Measurements from ENCODE around the gene WNT1.

Gene WNT1

GRCh38 chr12:48981757-48982157 lies 3.6 kb downstream of the WNT1 start:
- no peak for DNase-seq

GRCh38 chr12:48982397-48983080 lies 4.4 kb downstream of the WNT1 start:
- DNase-seq = no peak

- DNase-seq = no peak
Observed at GRCh38 chr12:48985475-48985897, 7.4 kb downstream of the WNT1 start.

- DNase-seq = no peak
Observed at GRCh38 chr12:48985901-48986300, 7.8 kb downstream of the WNT1 start.

- DNase-seq = no peak
Observed at GRCh38 chr12:48986720-48987291, 8.7 kb downstream of the WNT1 start.

GRCh38 chr12:48988030-48988649 lies 10.0 kb downstream of the WNT1 start:
- DNase-seq = peak; percentile 65

GRCh38 chr12:48990552-48990951 lies 12.4 kb downstream of the WNT1 start:
- DNase-seq = no peak

GRCh38 chr12:48991247-48992050 lies 13.3 kb downstream of the WNT1 start:
- DNase-seq = no peak

- no peak for DNase-seq
Observed at GRCh38 chr12:48993787-48994186, 15.7 kb downstream of the WNT1 start.

GRCh38 chr12:48994224-48995085 lies 16.3 kb downstream of the WNT1 start:
- DNase-seq = no peak

- DNase-seq = peak; percentile 67
Observed at GRCh38 chr12:48995086-48995879, 17.2 kb downstream of the WNT1 start.

GRCh38 chr12:48996794-48997718 lies 18.9 kb downstream of the WNT1 start:
- peak; percentile 83 for DNase-seq

- no peak for DNase-seq
Observed at GRCh38 chr12:48997719-48998496, 19.8 kb downstream of the WNT1 start.

GRCh38 chr12:48998497-48999353 lies 20.6 kb downstream of the WNT1 start:
- DNase-seq = no peak

- no peak for DNase-seq
Observed at GRCh38 chr12:48999371-49000131, 21.4 kb downstream of the WNT1 start, which contains the start of gene DDN. Gene DDN (minus strand): TSS chr12:48999375. CDS start chr12:48999287, 88 bp downstream.

- no peak for DNase-seq
Observed at GRCh38 chr12:49000346-49000745, 22.2 kb downstream of the WNT1 start.

- DNase-seq = no peak
Observed at GRCh38 chr12:49008943-49009342, 30.8 kb downstream of the WNT1 start.

Measured in inflammatory macrophage treated with lipopolysaccharide for 4 hours (primary cell).